ENCODE measurements around the gene EXOC4.

The EXOC4 gene

DNA sequence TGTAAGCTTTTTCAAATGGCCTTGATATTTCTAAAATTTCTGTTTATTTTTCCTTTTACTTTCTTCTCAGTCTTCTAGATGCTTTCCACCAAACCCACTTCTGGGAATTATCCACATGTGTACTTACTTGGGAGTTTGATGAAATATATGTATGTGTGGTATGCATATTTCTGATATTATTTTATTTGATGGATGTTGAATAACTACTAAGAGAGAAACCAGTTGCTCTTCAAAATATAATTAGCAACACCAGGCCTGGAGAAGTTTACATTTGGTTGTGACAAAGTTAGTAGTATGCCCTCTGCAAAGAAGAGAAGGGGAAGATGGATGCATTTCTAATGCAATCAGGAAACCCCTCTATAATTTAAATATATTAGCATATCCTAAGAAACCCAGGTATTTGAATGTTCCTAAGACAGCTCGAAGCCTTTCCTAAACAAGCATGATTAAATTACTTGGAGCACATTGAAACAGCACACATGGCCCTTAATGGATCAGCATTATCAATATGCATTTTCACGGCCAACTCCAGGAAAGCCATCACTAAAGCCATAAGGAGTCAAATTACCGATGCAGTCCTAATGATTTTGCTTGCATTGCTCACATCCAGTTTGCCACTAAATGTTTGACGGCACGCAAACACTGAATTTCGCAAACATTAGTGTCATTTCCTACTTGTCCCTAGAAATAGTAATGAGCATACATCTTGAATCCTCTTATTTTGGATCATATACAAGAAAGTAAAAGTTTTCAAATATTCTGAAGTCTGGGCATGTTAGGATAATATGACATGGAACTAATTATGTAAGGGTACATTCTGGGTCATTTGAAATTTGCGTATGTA lies 393.8 kb downstream of the EXOC4 start:
- DNase-seq: no peak

DNA sequence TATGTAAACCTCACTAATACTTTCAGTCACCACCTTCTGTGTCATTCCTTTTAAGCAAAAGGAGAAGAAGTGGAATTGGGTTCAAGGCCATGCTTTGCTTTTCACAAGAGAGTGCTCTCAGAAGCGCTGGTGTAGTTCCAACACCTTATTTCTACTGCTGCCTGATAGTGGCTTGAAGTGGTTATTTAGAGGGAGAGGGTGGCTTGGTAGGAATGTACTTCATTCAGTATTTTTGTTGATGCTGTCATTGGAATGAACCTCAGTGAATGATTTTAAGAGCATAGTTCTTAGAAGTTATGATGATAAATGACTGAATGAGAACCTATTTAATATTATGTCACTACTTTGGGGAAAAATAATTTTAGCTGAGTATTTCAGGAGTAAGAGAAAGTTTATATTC lies 396.7 kb downstream of the EXOC4 start:
- DNase-seq: no peak

DNA sequence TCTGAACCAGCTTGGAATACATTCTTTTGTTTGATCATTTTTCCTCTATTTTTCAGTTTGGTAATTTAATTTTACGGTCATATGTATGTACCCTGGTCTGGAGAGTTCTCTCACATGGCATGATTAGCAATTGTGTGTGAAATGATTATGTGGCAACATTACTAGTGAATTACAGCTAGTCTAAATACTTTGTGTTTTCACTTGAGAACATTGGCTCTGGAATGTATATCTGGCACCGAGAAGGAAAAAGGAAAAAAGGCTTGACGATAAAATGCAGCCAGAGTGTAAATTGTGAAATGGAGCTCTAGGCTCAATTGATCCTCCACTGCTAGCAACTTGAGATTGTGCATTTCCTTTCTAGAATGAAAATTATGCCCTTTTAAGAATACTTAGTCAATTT lies 397.2 kb downstream of the EXOC4 start:
- DNase-seq: no peak

DNA sequence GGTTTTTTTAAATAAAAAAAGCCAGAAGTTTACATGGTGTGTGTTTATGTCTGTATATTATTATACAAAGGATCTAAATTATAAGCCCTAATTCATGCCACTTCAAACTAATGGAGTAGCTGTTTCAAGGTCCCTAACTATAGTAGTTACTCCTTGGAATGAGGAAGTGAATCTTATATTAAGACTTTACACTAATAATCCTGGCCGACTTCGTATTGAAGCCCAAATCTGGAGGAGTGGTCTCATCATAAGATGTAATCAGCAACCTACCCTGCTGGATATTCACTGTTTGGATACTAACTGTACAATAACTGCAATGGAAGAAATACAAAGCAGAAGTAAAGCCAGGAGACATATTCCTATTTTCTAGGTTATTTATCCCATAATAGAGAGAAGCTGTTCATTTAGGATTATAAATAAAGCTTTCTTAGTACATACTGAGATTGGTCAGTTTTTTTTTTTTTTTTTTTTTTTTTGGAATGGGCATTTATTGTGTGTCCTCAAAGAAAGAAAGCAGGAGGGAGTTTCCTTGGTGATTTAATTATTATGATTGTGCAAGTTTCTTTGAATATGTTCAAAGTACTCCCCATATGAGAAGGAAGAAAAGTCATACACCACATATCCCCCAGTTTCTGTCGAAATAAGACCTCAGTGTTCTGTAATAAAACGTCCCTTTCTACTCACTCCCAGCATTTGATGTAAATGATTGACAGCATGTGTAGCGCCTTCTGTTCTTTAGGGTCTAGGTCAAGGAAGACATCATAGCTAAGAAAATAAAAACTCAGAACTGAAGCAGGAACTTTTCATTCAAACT lies 397.8 kb downstream of the EXOC4 start:
- DNase-seq: peak in 1 of 2 experiments; percentile 14

DNA sequence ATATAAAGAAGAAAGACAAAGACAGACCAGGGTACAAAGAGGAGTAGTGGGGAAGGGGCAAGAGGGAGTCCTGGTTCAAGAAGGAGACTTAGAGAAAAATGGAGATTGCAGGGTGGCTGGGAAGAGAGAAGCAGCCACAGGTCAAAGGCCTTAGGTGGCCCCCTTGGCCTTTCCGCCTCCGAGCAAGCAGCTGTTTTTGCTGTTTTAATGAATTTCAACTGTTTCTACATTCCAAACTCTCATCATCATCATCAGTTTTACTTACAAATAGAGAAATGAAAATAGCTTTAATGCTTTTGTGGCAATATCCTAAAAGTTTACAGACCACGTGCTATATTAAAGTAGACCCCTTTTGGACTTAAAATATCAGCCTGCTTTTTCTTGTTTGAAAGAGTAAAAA lies 399.7 kb downstream of the EXOC4 start:
- DNase-seq: no peak

DNA sequence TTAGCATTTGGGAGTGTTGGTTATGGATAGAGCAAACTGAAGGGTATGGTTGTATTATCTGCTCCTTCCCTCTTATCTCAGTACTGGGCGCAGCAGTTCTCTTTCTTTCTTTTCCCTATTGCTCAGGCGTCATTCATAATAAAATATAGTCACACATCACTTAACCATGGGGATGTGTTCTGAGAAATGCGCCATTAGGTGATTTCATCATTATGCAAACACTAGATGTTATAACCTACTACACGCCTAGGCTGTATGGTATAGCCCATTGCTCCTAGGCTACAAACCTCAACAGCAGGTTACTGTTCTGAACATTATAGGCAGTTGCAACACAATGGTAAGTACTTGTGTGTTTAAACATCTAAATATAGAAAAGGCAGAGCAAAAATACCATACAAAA lies 401.7 kb downstream of the EXOC4 start:
- no peak for DNase-seq

DNA sequence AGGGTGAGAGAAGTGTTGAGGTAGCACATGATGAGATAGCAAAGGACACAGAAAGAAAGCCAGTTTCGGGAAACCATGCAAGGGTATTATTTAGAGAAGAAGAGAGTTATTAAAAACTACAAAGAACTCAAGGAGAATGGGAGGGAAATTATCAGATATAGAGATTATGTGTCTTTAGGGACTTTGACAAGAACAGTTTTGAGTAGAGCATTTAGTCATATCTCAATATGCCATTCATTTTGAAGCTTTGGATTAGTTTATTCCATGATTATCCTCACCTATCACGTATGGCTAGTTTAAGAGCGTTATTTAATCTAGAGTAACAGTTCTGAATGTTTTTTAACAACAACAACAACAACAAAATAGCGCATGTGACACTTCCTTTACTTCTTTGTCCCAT lies 409.4 kb downstream of the EXOC4 start:
- no peak for DNase-seq

DNA sequence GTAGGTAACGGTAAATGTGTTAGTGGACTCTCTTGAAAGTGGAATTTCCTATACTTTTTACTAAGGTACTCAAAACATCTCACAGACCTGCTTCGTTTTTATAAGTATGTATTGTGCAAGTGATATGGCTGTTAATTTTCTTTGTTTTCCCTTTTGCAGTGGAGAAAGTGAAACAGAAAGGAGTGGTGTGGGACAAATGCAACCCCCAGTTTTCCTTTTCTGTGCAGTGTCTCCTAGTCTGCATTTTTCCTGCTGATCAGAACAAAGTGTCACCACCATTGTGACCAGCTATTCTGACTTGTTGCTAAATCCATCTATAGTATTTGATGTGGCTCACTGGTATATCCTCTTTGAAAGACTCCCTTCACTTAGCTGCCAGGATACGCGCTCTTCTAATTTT lies 410.0 kb downstream of the EXOC4 start:
- no peak for DNase-seq

DNA sequence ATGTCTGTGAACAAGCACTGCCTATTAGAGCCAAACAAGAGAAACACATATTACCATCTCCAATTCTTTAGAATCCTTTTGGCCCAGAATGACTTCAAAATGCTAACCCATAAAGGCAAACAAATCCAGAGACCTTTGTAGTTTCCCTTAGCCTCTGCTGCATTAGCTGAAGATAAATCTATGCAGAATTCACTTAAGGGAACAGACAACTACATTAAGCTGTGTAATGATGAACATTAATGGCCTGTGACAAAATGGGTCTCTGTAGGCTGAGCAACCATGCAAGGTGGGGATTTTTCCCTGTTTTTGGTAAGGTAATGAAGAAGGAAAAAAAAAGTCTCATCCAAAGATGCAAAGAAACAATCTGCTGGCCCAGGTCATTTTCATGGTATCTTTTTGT lies 411.6 kb downstream of the EXOC4 start:
- no peak for DNase-seq

DNA sequence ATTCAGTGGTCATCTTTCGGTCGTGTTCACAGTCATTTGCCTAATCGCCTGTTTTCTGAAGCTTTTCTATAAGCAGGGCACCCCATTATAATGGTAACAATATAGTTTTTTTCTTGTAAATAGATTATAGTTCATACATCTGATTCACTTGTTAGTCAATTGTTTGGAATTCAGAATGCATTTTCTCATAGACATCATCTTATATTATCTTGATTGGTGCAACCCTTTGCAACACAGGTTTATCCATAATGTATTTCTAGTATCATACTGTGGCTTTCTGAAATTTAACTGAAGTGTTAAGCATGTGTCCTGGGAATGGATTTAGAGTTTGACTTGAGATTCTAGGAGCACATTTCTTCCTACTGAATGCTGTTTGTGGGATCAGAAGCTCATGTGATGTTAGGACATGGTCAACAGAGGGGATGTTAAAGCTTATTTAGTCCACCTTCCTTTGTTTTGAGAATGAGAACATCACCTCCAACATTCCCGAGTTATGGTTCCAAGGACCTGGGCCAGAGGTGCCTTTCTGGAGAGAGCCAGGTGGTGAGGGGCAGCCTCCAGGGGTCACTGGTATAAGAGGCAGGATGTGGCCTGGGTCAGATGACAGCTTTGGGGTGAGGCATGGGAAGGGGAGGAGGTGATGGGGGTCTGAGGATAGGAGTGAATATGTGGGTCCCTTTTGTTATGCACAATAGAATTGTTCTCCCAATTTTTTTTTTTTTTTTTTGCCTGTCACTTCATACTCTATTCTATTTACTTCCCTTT lies 415.6 kb downstream of the EXOC4 start:
- no peak for DNase-seq

DNA sequence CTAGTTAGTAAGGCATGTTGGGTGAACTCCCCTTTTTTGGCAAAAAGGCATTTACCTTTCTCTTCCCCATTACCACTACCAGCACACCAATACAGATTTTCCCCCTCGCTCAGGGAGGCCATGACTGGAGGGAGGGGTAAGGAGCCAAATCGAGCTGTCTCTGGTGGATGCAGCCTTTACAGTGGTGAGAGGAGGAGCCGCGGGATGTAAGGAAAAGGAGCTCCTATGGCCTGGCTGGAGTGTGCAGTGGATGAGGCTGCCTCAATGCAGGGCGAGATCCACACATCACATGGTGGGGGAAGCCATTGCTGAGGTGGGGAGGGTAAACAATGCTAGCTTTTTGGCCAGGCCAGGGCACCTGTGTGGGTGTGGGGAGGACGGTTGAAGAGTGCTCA lies 416.2 kb downstream of the EXOC4 start:
- no peak for DNase-seq

DNA sequence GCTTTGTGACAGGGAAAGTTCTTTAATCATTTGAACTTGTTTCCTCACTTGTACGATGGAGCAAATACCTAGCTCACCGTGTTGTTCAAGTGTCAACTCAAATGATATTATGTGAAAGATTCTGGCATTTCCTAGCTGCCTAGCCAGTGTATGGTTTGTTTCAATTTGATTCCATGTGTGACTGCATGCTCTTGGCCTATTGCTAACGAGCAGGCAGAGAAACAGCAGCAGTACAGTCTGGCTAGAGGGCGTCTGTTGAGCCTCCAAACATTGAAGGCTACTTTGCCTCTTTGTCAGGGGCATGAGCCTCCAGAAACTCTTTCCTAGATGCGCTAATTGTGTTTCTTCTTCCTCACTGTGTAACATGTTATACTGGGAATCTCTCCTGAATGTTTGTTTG lies 417.4 kb downstream of the EXOC4 start:
- no peak for DNase-seq

DNA sequence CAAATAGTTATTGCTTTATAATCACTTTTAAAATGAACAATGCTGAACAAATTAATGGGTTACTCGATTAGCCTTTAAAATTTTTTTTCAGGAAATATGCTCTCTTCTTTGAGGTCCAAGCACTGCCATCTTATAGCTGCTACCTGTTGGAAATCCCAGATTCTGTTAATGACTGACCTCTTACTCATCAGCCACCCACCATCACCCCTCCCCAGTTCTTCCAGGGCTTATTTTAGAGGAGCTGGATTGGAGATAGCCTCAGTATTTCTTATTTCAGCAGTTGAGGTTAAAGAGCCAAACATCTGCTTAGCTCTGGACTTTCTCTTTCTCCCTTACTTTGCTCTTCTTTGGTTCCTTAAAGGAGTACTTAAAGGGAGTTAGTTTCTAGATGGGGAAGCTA lies 420.0 kb downstream of the EXOC4 start:
- peak in 1 of 2 experiments; percentile 8 for DNase-seq

DNA sequence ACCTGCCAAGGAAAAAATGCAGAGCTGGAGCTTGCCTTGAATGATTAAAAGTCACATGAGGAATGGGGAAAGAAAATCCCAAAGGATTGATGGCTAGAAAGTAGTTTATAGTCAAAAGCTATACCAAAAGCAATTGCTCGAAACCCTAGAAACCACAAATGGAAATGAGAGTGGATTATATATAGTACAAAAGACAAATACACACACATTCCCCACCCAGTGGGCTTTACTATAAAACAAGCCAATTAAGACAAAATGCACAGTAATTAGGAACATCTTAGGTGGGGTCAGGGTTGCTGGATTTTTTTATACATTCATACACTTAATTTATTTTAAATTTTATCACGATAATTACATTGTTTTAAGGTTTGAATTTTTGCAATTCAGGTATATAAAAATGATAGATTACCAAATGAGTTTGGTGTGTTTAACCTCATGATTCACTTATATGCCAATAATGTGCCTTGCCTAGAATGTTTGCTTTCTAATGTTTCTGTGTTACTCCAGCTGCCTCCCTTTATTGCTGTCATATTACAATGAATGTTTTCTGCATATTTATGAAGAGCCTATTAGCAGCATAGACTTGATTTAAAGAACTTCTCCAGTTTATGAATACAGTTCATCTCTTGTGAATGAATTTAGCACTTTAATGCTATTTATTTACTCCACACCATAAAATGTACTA lies 421.3 kb downstream of the EXOC4 start:
- DNase-seq: no peak

DNA sequence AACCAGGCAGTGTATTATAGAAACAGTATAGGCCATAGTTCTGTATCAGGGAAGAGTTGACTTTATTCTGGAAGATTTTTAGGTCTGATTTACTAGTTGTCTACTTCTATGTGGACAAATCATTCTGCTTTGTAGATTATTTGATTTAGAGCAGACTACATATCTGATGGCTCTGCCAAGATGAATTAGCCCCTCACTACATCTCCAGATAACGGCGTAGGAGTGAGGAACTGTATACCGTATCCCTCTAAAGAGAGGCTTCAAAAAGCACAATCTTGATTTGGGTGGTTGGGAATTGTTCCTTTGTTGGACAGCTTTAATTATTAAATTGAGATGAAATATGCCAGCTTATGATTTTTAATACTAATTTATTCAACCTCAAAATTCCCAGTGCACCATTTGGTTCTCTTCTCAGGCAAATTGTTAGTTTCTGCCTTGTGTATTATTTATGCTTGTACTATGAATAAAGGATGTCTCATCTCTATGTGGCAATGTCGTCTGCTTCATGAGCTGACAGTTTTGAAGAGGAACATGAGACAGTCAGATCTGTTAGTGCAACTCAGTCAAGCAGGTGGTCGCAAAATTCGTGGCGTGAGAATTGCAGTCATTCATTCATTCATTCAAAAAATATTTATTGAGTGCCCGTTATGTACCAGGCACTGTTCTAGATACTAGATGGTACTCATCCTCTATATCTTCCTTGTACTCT lies 422.8 kb downstream of the EXOC4 start:
- DNase-seq: no peak

DNA sequence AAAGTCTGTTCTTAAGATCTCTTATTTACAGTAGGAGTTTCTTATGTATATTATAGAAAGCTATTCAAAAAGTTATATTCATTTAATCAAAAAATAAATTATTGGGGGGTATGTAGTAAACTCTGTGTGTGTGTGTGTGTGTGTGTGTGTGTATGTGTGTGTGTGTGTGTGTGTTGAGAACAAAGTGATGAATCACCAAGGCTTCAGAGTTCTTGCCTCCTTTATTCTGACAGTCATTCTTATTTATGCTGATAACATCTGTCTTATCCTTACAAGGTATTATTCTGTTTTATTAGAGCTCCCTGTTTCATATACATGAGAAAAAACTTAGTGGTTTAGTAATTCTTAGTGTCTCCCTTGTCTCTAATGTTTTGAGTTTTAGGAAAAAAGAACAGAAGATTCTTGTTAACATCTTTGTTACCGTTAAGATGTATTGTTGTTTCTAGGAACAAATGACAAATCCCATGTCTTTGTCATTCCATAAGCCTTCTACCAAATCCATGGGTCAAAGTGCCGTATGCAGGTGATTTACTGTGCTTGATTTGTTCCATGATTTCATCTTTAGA lies 424.0 kb downstream of the EXOC4 start:
- no peak for DNase-seq

DNA sequence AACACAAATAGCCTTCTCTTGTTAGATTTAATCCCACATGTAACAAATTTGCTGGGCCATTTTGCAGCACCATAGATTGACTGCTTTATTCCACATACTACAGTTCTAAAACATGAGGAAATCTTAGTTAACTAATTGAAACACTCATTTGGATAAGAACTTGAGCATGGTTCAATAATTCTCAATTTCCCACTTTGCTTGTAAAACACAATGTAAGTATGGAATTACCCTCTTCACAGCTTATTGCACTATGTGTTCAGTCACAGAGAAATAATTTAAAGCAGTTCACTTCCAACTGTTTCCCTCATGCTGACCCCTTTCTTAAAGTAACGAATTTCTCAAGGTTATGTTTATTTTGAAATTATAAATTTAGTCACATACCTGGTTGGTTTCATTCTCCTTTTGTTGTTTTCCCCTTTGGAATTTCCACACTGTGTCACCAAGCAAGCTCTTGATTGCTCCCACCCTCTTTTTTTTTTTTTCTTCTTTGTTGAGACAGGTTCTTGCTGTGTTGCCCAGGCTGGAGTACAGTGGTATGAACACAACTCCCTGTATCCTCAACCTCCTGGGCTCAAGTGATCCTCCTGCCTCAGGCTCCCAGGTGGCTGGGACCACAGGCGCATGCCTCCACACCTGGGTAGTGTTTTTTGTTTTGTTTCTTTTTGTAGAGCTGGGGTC lies 425.4 kb downstream of the EXOC4 start:
- no peak for DNase-seq

DNA sequence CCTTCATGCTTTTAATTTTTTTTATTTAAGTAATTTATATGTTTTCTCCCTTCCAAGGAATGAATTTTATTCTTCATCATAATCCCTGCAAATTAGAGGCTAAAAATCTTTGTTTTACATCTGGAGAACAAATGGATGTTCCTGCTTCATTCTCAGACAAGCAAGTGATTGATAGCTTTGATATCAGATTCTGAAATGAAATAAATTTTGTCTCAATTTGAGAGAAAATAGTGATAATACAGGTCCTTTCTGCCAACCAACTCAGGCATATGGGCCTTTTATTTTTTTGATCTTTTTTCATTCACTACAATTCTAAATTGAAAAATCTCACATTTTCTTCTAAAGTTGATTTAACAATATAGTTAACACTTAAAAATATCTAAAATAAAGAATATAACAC lies 427.1 kb downstream of the EXOC4 start:
- DNase-seq: no peak

DNA sequence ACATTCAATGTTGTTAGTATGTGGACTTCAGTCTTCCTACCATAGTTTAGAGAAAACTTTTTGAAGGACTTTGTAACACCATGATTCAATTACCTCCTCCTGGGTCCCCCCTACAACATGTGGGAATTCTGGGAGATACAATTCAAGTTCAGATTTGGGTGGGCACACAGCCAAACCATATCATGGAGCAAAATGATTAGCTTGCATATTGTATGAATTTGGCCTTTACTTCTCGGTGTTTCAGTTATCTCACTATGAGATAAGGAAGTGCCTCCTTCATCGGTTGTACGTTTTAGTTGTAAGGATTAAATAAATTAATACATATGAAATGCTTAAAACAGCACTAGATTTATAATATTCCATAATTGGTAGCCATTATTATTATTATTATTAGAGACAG lies 428.7 kb downstream of the EXOC4 start:
- DNase-seq: no peak

DNA sequence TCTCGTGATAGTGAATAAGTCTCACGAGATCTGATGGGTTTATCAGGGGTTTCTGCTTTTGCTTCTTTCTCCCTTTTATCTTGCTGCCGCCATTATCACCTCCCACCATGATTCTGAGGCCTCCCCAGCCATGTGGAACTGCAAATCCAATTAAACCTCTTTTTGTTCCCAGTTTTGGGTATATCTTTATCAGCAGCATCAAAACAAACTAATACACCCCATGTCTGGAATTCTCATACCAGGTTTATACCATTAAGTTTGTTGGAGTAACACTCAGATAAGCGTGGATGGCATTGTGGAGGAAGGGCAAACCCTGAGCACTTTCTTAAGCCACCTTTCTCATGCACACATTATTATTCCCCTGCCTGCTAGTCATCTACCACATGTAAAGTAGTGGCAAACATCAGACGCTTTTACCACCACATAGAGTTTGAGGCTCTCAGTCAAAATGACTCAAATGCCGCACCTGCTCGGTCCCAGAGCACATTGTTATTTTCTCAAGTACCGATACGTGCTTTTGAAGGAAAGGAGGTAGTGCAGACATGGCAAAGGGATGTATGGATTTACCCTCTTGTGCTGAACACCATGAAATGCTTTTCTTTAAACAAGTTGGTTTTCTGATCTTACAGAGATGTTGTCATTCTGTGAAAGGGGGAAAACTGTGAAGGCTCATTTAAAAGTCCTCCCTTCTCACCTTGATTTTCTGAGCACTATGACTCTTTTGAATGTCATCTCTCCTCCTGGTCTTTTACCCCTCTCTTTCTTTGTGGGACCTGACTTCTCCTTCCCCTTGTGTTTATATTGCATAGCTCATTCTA lies 429.7 kb downstream of the EXOC4 start:
- no peak for DNase-seq

DNA sequence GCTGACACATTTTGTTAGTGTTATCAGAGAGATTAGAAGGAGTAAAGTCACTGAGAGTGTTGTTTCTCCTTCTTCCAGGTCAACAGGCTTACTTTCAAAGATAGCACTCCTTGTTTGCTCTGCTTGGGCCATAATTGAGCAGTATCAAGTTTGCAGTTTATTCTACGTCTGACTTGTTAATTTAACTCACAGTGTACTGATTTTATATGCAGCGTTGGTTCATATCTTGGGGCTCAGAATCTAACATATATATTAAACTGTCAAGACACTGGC lies 430.2 kb downstream of the EXOC4 start:
- no peak for DNase-seq
